ENCODE results near the gene STON1. TPM values are rescaled to one million over a fixed set of nuclear protein-coding genes. Genes with fewer than 3 reads are reported as not detected.

Gene STON1
- total and polyA plus RNA-seq, 2 donors (not counting 3 experiments of a cell fraction or from before 2014, with no cell fraction given), result 6.3 to 12.1 TPM

GRCh38 chr2:48605482-48606175 lies 75.7 kb downstream of the STON1 start:
- Histone ChIP-seq H3K4me1 (ENCODE audit: control insufficient read depth, extremely low read depth, insufficient read depth, low read length) (no peaks in the 10 kb centered on the region), H3K79me2 (ENCODE audit: control insufficient read depth, insufficient read depth, low read length) (no peaks in the 10 kb centered on the region), H3K27me3 (ENCODE audit: control insufficient read depth in 2 of 2, insufficient read depth in 2 of 2, low read length in 2 of 2) (no peaks in the 10 kb centered on the region), H3K9me1 (replicated peaks; ENCODE audit: control insufficient read depth, extremely low read depth, insufficient read depth, low read length) (no peaks in the 10 kb centered on the region), H3K9me3 (replicated peaks; ENCODE audit: control insufficient read depth, insufficient read depth, low read length) (no peaks in the 10 kb centered on the region), H3K4me2 (ENCODE audit: insufficient read depth, low read length) (no peak overlapping the region), H4K20me1 (replicated peaks; ENCODE audit: control insufficient read depth, extremely low read depth, insufficient read depth, low read length) (no peaks in the 10 kb centered on the region), H3K9ac (replicated peaks; ENCODE audit: extremely low read depth, insufficient read depth, low read length) (no peak overlapping the region), H3K36me3 (ENCODE audit: control insufficient read depth in 2 of 2, extremely low read depth in 1 of 2, insufficient read depth in 2 of 2, low read length in 2 of 2) (no peaks in the 10 kb centered on the region), H2AFZ (ENCODE audit: low read depth, low read length) (no peak overlapping the region), H3K4me3 (replicated peaks in 1 of 3; ENCODE audit: insufficient read depth in 1 of 3, low read depth in 1 of 3, low read length in 3 of 3) (no peak overlapping the region), H3K27ac (ENCODE audit: insufficient read depth, low read depth, low read length) (no peak overlapping the region)
- CTCF ChIA-PET, result no interaction called here
- intact Hi-C loops (cut with micrococcal nuclease), result no loop called here
- BruUV-seq (replicated peaks), result no TSS peak
- POLR2A ChIA-PET, result no interaction called here
- FAIRE-seq (no peak), DNase-seq (ENCODE audit: low read depth, low spot score) (no peak)
- TF ChIP-seq, protein P1, sequence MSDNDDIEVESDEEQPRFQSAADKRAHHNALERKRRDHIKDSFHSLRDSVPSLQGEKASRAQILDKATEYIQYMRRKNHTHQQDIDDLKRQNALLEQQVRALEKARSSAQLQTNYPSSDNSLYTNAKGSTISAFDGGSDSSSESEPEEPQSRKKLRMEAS (IDR thresholded peaks at IDR 0.05; ENCODE audit: insufficient read depth, insufficient read length), result no peak
- TF ChIP-seq CTCF (IDR thresholded peaks at IDR 0.05; ENCODE audit: extremely low read depth in 1 of 2, insufficient read depth in 1 of 2, low read depth in 1 of 2, low read length in 2 of 2), result no peak
- TF ChIP-seq GATA2 (IDR thresholded peaks at IDR 0.05; ENCODE audit: insufficient read depth, insufficient read length, low read depth, low read length), result no peak
- TF ChIP-seq JUN (IDR thresholded peaks at IDR 0.05; ENCODE audit: borderline replicate concordance, insufficient read depth, insufficient read length, low read depth), result no peak
- no peak for TF ChIP-seq POLR2A (IDR thresholded peaks at IDR 0.05; ENCODE audit: low read depth, low read length)
- no peak for TF ChIP-seq EZH2 (IDR thresholded peaks at IDR 0.05; ENCODE audit: borderline replicate concordance, low read depth, low read length, severe bottlenecking)
- no peak for TF ChIP-seq MYC (IDR thresholded peaks at IDR 0.05; ENCODE audit: low read depth, low read length)
- no peak for TF ChIP-seq FOS (IDR thresholded peaks at IDR 0.05; ENCODE audit: borderline replicate concordance, insufficient read depth, low read length)
- TF ChIP-seq POLR2AphosphoS5 (IDR thresholded peaks at IDR 0.05; ENCODE audit: insufficient read depth, low read depth, low read length), result no peak
- dilution Hi-C loops (cut with MboI; ENCODE audit: extremely low pct_ligation_motif_present, low sequenced_read_pairs), result no loop called here

All from endothelial cell of umbilical vein (primary cell).